GM12872 (cell line): ENCODE data around the gene COX4I1.

Experiments
- CTCF ChIP-seq: IDR thresholded peaks from 3 replicates; pipeline ENCODE4 v1.5.1; 2011; ENCODE audit warnings: low read depth, mild to moderate bottlenecking, low read length, moderate library complexity; ENCODE audit not compliant: insufficient read depth

COX4I1 gene

GRCh38 chr16:85761861-85762260 is 37.6 kb upstream of the COX4I1 start:
- TF ChIP-seq CTCF: no peak

DNA sequence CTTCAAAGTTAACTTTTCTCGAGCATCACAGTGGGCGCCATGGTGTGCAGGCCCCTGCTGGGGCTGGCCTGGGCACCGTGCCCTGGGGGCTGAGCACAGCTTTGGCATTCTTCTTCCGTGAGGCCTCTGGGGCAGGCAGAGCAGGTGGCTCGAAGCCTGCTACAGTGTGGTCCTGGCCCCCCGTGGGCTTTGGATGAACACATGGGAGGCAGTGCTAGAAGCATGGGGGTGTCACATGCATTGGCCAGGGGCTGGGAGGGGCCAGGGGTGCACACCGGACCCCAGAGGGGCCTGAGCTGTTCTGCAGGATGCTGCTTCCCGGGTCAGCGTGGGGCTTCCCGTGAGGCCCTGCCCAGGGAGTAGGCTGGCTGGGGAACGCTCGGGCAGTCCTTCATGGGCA is 36.5 kb upstream of the COX4I1 start:
- TF ChIP-seq CTCF: no peak

- no peak for TF ChIP-seq CTCF
Measured at GRCh38 chr16:85763616-85764015, 35.9 kb upstream of the COX4I1 start.

DNA sequence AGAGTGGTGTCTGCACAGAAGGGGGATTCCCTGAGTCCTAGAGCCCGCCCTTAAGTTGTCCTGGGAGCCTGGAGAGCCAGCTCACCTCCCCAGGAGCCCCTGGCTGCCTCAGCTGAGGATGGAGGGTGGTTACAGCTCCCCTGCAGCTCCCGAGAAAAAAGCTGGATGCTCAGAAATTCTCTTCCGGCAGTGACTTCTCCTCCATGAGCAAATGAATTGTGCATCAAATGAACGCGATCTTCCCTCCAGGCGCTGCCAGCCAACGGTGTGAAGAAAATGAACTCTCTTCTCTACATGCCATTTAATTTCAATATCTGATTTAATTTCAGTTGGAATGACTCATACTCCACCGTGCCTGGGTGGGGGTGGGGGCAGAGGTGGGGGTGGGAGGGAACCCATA is 34.3 kb upstream of the COX4I1 start:
- TF ChIP-seq CTCF: no peak

GRCh38 chr16:85765767-85766166 is 33.7 kb upstream of the COX4I1 start:
- no peak for TF ChIP-seq CTCF

- TF ChIP-seq CTCF: no peak
Measured at GRCh38 chr16:85767531-85767930, 32.0 kb upstream of the COX4I1 start.

DNA sequence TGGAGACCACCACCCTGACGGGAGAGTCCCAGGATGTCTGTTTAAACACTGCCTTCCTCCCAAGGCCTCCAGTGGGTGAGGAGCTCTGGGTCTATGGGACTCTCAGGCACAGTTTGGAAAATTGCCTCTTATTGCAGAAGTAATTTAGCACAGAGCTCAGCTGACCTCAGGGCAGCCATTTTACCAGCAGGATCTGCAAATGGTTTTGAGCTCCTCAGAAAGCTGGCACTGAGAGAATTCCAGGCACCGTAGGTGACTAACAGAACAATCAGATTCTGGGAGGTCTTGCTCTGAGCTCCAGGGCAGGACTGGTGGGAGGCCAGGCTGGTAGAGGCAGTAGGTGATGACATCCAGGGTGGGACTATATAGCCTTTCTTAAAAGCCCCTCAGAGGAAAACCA is 31.3 kb upstream of the COX4I1 start:
- no peak for TF ChIP-seq CTCF

DNA sequence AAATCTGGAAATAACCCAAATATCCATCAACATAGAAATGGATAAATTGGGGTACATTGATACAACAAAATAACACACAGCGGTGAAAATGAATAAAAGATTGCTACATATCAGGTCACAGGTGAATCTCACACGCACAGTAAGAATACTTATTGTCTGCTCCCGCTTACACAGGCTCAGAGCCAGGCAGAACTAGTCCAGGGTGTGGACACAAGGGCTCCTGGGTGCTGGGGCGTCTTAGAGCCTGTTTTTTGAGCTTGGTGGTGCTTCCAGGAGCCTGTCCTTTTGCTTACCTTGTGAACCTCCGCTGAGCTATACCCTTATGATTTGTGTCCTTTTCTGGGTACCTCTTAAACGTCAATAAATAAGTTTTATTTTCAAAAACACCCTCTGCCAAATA is 28.8 kb upstream of the COX4I1 start:
- no peak for TF ChIP-seq CTCF
